Stomach (tissue), 4 donors: ENCODE data around the gene PPP1R14C.

Source experiments
- POLR2A ChIP-seq, 4 donors: fragments of 450-650 bp; IDR thresholded peaks; one replicate each; pipeline ENCODE4 v1.6.1; 2016; ENCODE audit warnings: antibody characterized with exemption in 4 of 4, control low read depth in 2 of 4, mild to moderate bottlenecking in 1 of 4, moderate library complexity in 1 of 4
- TF ChIP-seq, protein P1 (sequence below), 7 experiments: fragments of 450-650 bp in 4 of 7; fragments of 200-600 bp in 3 of 7; sonication (generic) in 3 of 7; IDR thresholded peaks; one replicate each; pipeline ENCODE4 v1.5.1; 2016 to 2019; ENCODE audit warnings: antibody characterized with exemption in 7 of 7, control low read depth in 2 of 7, mild to moderate bottlenecking in 1 of 7

- TF ChIP-seq, protein P1, sequence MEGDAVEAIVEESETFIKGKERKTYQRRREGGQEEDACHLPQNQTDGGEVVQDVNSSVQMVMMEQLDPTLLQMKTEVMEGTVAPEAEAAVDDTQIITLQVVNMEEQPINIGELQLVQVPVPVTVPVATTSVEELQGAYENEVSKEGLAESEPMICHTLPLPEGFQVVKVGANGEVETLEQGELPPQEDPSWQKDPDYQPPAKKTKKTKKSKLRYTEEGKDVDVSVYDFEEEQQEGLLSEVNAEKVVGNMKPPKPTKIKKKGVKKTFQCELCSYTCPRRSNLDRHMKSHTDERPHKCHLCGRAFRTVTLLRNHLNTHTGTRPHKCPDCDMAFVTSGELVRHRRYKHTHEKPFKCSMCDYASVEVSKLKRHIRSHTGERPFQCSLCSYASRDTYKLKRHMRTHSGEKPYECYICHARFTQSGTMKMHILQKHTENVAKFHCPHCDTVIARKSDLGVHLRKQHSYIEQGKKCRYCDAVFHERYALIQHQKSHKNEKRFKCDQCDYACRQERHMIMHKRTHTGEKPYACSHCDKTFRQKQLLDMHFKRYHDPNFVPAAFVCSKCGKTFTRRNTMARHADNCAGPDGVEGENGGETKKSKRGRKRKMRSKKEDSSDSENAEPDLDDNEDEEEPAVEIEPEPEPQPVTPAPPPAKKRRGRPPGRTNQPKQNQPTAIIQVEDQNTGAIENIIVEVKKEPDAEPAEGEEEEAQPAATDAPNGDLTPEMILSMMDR (IDR thresholded peaks at IDR 0.05): no peak
- TF ChIP-seq POLR2A (IDR thresholded peaks at IDR 0.05): no peak
Measured at GRCh38 chr6:150201772-150202329, 59.0 kb downstream of the PPP1R14C start.
